GM10266 (cell line): Measurements from ENCODE around the gene TMPRSS11A.

ENCODE experiments used
- DNase-seq: peaks from one replicate; pipeline ENCODE4 v3.0.0; 2012; ENCODE audit errors: extremely low spot score
- CTCF ChIP-seq: IDR thresholded peaks from 2 replicates; pipeline ENCODE4 v1.5.1; 2012; ENCODE audit warnings: mild to moderate bottlenecking, low read depth; ENCODE audit not compliant: control insufficient read depth, insufficient read depth; ENCODE audit errors: missing control alignments

TMPRSS11A gene

GRCh38 chr4:67933755-67934154, 29.5 kb downstream of the TMPRSS11A start:
- no peak for TF ChIP-seq CTCF
- no peak for DNase-seq

- TF ChIP-seq CTCF, result no peak
- no peak for DNase-seq
Observed at GRCh38 chr4:67933038-67933437, 30.3 kb downstream of the TMPRSS11A start.

- no peak for TF ChIP-seq CTCF
- no peak for DNase-seq
Observed at GRCh38 chr4:67931256-67931655, 32.0 kb downstream of the TMPRSS11A start.

- DNase-seq, result no peak
- no peak for TF ChIP-seq CTCF
Observed at GRCh38 chr4:67929426-67929825, 33.9 kb downstream of the TMPRSS11A start.

GRCh38 chr4:67928546-67928945, 34.7 kb downstream of the TMPRSS11A start:
- DNase-seq, result no peak

GRCh38 chr4:67927251-67927650, 36.0 kb downstream of the TMPRSS11A start:
- DNase-seq, result no peak
- TF ChIP-seq CTCF, result no peak

More at GRCh38 chr4:67928546-67928945, 34.7 kb downstream of the TMPRSS11A start:
- TF ChIP-seq CTCF, result no peak

GRCh38 chr4:67926485-67926884, 36.8 kb downstream of the TMPRSS11A start:
- no peak for TF ChIP-seq CTCF
- DNase-seq, result no peak
